HCT116 (cell line): ENCODE results near the gene GPX3.

Experiments used
- CEBPB ChIP-seq: IDR thresholded peaks from 2 replicates; pipeline ENCODE4 v1.6.1; 2012; ENCODE audit warnings: low read depth
- CTCF ChIP-seq, 3 experiments: fragments of 200-600 bp in 1 of 3; sonication (generic) in 1 of 3; IDR thresholded peaks in 2 of 3; conservative IDR thresholded peaks in 1 of 3; 2 replicates each; pipeline ENCODE4 v1.5.1; 2012 to 2017; ENCODE audit warnings: low read depth in 2 of 3, low read length in 2 of 3, antibody characterized with exemption in 1 of 3, borderline replicate concordance in 1 of 3, control low read depth in 1 of 3, mild to moderate bottlenecking in 1 of 3, mixed read lengths in 1 of 3, mixed run types in 1 of 3, moderate library complexity in 1 of 3; ENCODE audit not compliant: insufficient read depth in 1 of 3
- EGR1 ChIP-seq: IDR thresholded peaks from 2 replicates; pipeline ENCODE4 v1.6.1; 2012; ENCODE audit warnings: low read depth
- EZH2 ChIP-seq: fragments of 200-600 bp; sonication (generic); IDR thresholded peaks from 2 replicates; pipeline ENCODE4 v1.6.1; 2017; ENCODE audit warnings: antibody characterized with exemption, mixed run types
- MAX ChIP-seq: IDR thresholded peaks from 2 replicates; pipeline ENCODE4 v1.6.1; 2012
- POLR2A ChIP-seq: IDR thresholded peaks from 2 replicates; pipeline ENCODE4 v1.7.0; 2011; ENCODE audit warnings: borderline replicate concordance; ENCODE audit not compliant: insufficient read depth, insufficient read length; ENCODE audit errors: extremely low read depth
- POLR2AphosphoS5 ChIP-seq: IDR thresholded peaks from 2 replicates; pipeline ENCODE4 v1.6.1; 2011; ENCODE audit warnings: mild to moderate bottlenecking, low read depth, low read length, moderate library complexity
- YY1 ChIP-seq: IDR thresholded peaks from 2 replicates; pipeline ENCODE4 v1.6.1; 2011; ENCODE audit warnings: low read length, low read depth, moderate library complexity, mild to moderate bottlenecking; ENCODE audit not compliant: insufficient replicate concordance; ENCODE audit errors: extremely low read depth
- ZBTB33 ChIP-seq: IDR thresholded peaks from 2 replicates; pipeline ENCODE4 v1.6.1; 2011; ENCODE audit warnings: mild to moderate bottlenecking, low read length, moderate library complexity; ENCODE audit not compliant: insufficient replicate concordance; ENCODE audit errors: extremely low read depth
- ZNF274 ChIP-seq: fragments of 200-500 bp; sonication (Bioruptor generic); IDR thresholded peaks from 2 replicates; pipeline ENCODE4 v1.6.1; 2014; ENCODE audit warnings: mild to moderate bottlenecking, low read depth, low read length, inconsistent platforms

GRCh38 chr5:151071021-151071420 lies 50.6 kb downstream of the GPX3 start:
- TF ChIP-seq EZH2 (no peak), CTCF (IDR thresholded peaks at IDR 0.05 in 2 of 3, conservative IDR thresholded peaks at IDR 0.05 in 1 of 3; ENCODE audit: borderline replicate concordance in 1 of 3, insufficient read depth in 1 of 3, low read depth in 2 of 3, low read length in 2 of 3) (no peak), ZBTB33 (no peak), EGR1 (no peak), POLR2A (no peak), YY1 (no peak), POLR2AphosphoS5 (no peak), ZNF274 (no peak), CEBPB (no peak), MAX (no peak)
